Effector memory CD8-positive, alpha-beta T cell (primary cell): ENCODE data around the gene TYW1B.
"Not testable (repeated sequence)": the region's sequence is repeated elsewhere in the genome, so short reads cannot be mapped to it uniquely, and the experiment has no call there.

Experiments used
- ATAC-seq: fragments of 150-1000 bp; cut with Tn5 transposase; replicated peaks from 2 replicates; pipeline ENCODE4 v1.10.0; 2021; ENCODE audit warnings: mild to moderate bottlenecking, moderate library complexity
- DNase-seq, 3 experiments: peaks; one replicate each; pipeline ENCODE4 v3.0.0; 2021
- H3K27ac Mint-ChIP-seq, 2 donors: one replicate each; pipeline ENCODE4 v1.8.0; 2022; ENCODE audit warnings: mild to moderate bottlenecking in 2 of 2, mixed read lengths in 2 of 2, moderate library complexity in 2 of 2
- H3K27me3 Mint-ChIP-seq, 2 donors: one replicate each; pipeline ENCODE4 v1.8.0; 2022; ENCODE audit warnings: mixed read lengths in 2 of 2
- H3K36me3 Mint-ChIP-seq: one replicate; pipeline ENCODE4 v1.8.0; 2022; ENCODE audit warnings: mild to moderate bottlenecking, moderate library complexity, mixed read lengths; ENCODE audit not compliant: insufficient read depth
- H3K4me1 Mint-ChIP-seq, 2 donors: one replicate each; pipeline ENCODE4 v1.8.0; 2022; ENCODE audit warnings: low read depth in 2 of 2, mixed read lengths in 2 of 2
- H3K4me3 Mint-ChIP-seq, 2 donors: one replicate each; pipeline ENCODE4 v1.8.0; 2022; ENCODE audit warnings: mild to moderate bottlenecking in 2 of 2, mixed read lengths in 2 of 2, moderate library complexity in 2 of 2
- H3K9me3 Mint-ChIP-seq, 2 donors: one replicate each; pipeline ENCODE4 v1.8.0; 2022; ENCODE audit warnings: mixed read lengths in 2 of 2

Gene TYW1B

GRCh38 chr7:72760602-72761001 lies 67.4 kb downstream of the TYW1B start:
- Mint-ChIP-seq H3K4me3 (no peak overlapping the region), H3K36me3 (no peaks in the 10 kb centered on the region), H3K27me3 (no peaks in the 10 kb centered on the region), H3K9me3 (no peaks in the 10 kb centered on the region), H3K4me1 (peaks cover 0 to 3% of the 10 kb centered on the region in 2 donors), H3K27ac (no peak overlapping the region)
- DNase-seq = no peak
- ATAC-seq = no peak

DNA sequence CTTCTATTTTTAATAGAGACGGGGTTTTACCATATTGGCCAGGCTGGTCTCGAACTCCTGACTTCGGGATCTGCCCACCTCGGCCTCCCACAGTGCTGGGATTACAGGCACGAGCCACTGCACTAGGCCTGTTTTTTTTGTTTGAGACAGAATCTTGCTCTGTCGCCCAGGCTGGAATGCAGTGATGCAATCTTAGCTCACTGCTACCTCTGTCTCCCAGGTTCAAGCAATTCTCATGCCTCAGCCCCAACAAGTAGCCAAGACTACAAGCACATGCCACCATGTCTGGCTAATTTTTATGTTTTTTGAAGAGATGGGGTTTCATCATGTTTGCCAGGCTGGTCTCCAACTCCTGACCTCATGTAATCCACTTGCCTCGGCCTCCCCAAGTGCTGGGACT lies 73.7 kb downstream of the TYW1B start:
- no peaks in the 10 kb centered on the region for H3K27me3 Mint-ChIP-seq
- no peak for ATAC-seq
- no peaks in the 10 kb centered on the region for H3K36me3 Mint-ChIP-seq
- H3K9me3 Mint-ChIP-seq = no peaks in the 10 kb centered on the region
- DNase-seq = no peak
- H3K27ac Mint-ChIP-seq = no peak overlapping the region
- H3K4me3 Mint-ChIP-seq = no peak overlapping the region
- peaks cover 0 to 6% of the 10 kb centered on the region in 2 donors for H3K4me1 Mint-ChIP-seq

GRCh38 chr7:72753781-72754180 lies 74.2 kb downstream of the TYW1B start:
- no peak overlapping the region for H3K27ac Mint-ChIP-seq
- no peaks in the 10 kb centered on the region for H3K9me3 Mint-ChIP-seq
- no peaks in the 10 kb centered on the region for H3K36me3 Mint-ChIP-seq
- H3K4me3 Mint-ChIP-seq = no peak overlapping the region
- H3K27me3 Mint-ChIP-seq = no peaks in the 10 kb centered on the region
- DNase-seq = no peak
- no peak for ATAC-seq
- H3K4me1 Mint-ChIP-seq = peaks cover 0 to 6% of the 10 kb centered on the region in 2 donors

GRCh38 chr7:72753229-72753628 lies 74.8 kb downstream of the TYW1B start:
- H3K27ac Mint-ChIP-seq, H3K36me3 Mint-ChIP-seq, ATAC-seq, DNase-seq, H3K4me3 Mint-ChIP-seq, H3K4me1 Mint-ChIP-seq, H3K9me3 Mint-ChIP-seq, H3K27me3 Mint-ChIP-seq: not testable (repeated sequence)

- Mint-ChIP-seq H3K27ac (no peak overlapping the region), H3K4me1 (peaks cover 0 to 6% of the 10 kb centered on the region in 2 donors), H3K36me3 (no peaks in the 10 kb centered on the region), H3K9me3 (peaks cover 0 to 1% of the 10 kb centered on the region in 2 donors), H3K27me3 (no peaks in the 10 kb centered on the region), H3K4me3 (no peak overlapping the region)
- DNase-seq (no peak), ATAC-seq (no peak)
Observed at GRCh38 chr7:72751978-72752377, 76.0 kb downstream of the TYW1B start.

DNA sequence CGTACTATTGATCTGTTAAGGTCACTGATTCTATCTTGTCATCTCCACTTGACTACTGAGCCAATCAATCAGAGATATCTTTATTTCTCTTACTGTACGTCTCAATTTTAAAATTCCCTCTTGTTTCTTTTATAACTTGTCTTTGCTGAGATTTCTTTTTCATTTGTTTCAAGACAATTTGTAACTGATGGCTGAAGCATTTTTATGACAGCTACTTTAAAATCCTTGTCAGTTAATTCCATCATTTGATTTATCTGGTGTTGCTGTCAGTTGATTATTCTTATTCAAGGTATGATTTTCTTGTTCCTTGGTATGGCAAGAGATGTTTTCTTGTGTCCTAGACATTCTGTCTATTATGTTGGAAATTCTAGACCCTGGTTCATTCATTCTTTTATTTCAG lies 76.6 kb downstream of the TYW1B start:
- no peak for ATAC-seq
- no peaks in the 10 kb centered on the region for H3K27me3 Mint-ChIP-seq
- H3K4me3 Mint-ChIP-seq = no peak overlapping the region
- peaks cover 0 to 6% of the 10 kb centered on the region in 2 donors for H3K4me1 Mint-ChIP-seq
- H3K9me3 Mint-ChIP-seq = peaks cover 0 to 1% of the 10 kb centered on the region in 2 donors
- no peak for DNase-seq
- H3K27ac Mint-ChIP-seq = peak overlapping the region in 1 of 2 donors; percentile 8
- no peaks in the 10 kb centered on the region for H3K36me3 Mint-ChIP-seq

DNA sequence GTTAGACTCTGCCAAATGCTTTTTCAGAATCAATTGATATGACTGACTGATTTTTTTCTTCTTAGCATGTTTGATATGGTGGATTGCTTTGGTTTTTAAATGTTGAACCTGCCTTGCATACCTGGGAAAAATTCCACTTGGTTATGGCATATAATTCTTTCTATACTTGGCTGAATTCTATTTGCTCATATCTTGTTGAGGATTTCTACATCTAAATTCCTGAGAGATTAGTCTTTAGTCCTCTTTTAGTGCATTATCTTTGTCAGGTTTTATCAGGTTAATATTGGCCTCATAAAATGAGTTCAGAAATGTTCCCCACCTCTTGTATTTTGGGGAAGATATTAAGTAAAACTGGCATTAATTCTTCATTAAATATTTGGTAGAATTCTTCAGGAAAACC lies 79.4 kb downstream of the TYW1B start:
- H3K4me1 Mint-ChIP-seq, H3K9me3 Mint-ChIP-seq, ATAC-seq, H3K27me3 Mint-ChIP-seq, H3K27ac Mint-ChIP-seq, H3K4me3 Mint-ChIP-seq, H3K36me3 Mint-ChIP-seq, DNase-seq: not testable (repeated sequence)

GRCh38 chr7:72744244-72744926 lies 83.6 kb downstream of the TYW1B start:
- H3K36me3 Mint-ChIP-seq, DNase-seq, ATAC-seq, H3K4me1 Mint-ChIP-seq, H3K9me3 Mint-ChIP-seq, H3K27ac Mint-ChIP-seq, H3K27me3 Mint-ChIP-seq, H3K4me3 Mint-ChIP-seq: not testable (repeated sequence)

DNA sequence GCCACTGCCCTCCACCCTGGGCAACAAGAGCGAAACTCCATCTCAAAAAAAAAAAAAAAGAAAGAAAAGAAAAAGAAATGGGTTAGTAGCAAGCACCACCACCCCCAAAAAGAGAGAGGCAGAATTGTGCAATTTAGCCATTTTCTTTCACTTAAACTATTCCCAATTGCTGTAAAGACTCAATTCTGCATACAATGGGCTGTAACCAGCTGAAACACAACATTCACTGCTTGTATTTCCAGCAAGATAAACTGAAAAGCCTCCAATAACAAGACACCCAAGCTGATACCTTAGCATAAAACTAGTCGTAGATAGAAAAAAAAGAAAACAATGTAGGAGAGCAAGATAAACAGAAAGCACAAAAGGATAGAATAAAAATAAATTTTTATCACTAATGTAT lies 84.2 kb downstream of the TYW1B start:
- H3K4me1 Mint-ChIP-seq, ATAC-seq, H3K36me3 Mint-ChIP-seq: not testable (repeated sequence)

DNA sequence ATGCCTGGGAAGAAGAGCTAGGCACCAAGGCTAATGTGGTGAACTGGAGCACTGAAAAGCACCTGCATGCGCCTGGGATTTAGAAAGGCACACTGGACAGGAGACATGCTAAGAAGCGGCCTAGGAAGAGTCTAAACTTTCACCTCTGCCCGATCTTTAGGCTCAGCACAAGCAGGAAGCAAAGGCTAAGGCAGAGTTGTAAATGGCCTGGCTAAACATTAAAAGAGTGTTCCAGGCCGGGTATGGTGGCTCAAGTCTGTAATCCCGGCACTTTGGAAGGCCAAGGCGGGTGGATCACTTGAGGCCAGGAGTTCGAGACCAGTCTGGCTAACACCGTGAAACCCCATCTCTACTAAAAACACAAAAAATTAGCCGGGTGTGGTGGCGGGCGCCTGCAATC lies 88.3 kb downstream of the TYW1B start:
- not testable (repeated sequence) for H3K27ac Mint-ChIP-seq, ATAC-seq, H3K4me1 Mint-ChIP-seq, DNase-seq, H3K27me3 Mint-ChIP-seq, H3K9me3 Mint-ChIP-seq, H3K4me3 Mint-ChIP-seq, H3K36me3 Mint-ChIP-seq

More for the DNA sequence above, 84.2 kb downstream of the TYW1B start:
- not testable (repeated sequence) for DNase-seq, H3K4me3 Mint-ChIP-seq, H3K27ac Mint-ChIP-seq, H3K27me3 Mint-ChIP-seq, H3K9me3 Mint-ChIP-seq

GRCh38 chr7:72735855-72736254 lies 92.1 kb downstream of the TYW1B start:
- not testable (repeated sequence) for H3K36me3 Mint-ChIP-seq, H3K27ac Mint-ChIP-seq, H3K9me3 Mint-ChIP-seq, H3K4me3 Mint-ChIP-seq, DNase-seq, H3K27me3 Mint-ChIP-seq, ATAC-seq, H3K4me1 Mint-ChIP-seq

GRCh38 chr7:72730815-72731214 lies 97.2 kb downstream of the TYW1B start:
- H3K4me3 Mint-ChIP-seq, DNase-seq, H3K27me3 Mint-ChIP-seq, H3K9me3 Mint-ChIP-seq, ATAC-seq: not testable (repeated sequence)
- peak overlapping the region in 1 of 2 donors; percentile 77 for H3K27ac Mint-ChIP-seq
- peaks cover 0 to 12% of the 10 kb centered on the region in 2 donors for H3K4me1 Mint-ChIP-seq
- H3K36me3 Mint-ChIP-seq = peaks cover 15% of the 10 kb centered on the region

DNA sequence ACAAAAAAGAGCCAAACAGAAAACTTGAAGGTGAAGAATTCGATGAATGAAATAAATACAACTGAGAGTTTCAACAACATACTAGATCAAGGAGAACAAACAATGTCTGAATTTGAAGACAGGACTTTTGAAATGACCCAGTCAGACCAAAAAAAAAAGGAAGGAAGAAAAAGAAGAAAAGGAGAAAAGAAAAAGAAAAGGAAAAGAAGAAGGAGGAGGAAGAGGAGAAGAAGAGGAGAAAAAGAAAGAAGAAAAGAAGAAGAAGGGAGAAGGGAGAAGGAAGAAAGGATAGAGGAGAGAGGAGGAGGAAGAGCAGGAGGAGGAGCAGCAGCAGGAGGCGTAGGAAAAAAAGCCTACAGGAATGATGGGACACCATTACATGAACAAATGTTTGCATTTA lies 97.6 kb downstream of the TYW1B start:
- Mint-ChIP-seq H3K27ac (peak overlapping the region in 1 of 2 donors; percentile 77), H3K36me3 (peaks cover 15% of the 10 kb centered on the region), H3K4me1 (peaks cover 0 to 12% of the 10 kb centered on the region in 2 donors)
- H3K9me3 Mint-ChIP-seq, H3K27me3 Mint-ChIP-seq, H3K4me3 Mint-ChIP-seq, DNase-seq, ATAC-seq: not testable (repeated sequence)

- H3K27me3 Mint-ChIP-seq, ATAC-seq, H3K4me3 Mint-ChIP-seq, H3K9me3 Mint-ChIP-seq, H3K27ac Mint-ChIP-seq, DNase-seq: not testable (repeated sequence)
- peaks cover 15% of the 10 kb centered on the region for H3K36me3 Mint-ChIP-seq
- peaks cover 0 to 12% of the 10 kb centered on the region in 2 donors for H3K4me1 Mint-ChIP-seq
Observed at GRCh38 chr7:72729130-72729529, 98.9 kb downstream of the TYW1B start.
